K562 (cell line): Measurements from ENCODE around the gene PPM1M. TPM values are rescaled to one million over a fixed set of nuclear protein-coding genes. Genes with fewer than 3 reads are reported as not detected.
A peak's percentile ranks its signal among the peaks of the same experiment; 100 is the strongest.

Experiments
- BCOR ChIP-seq: fragments of 450-650 bp; IDR thresholded peaks from 2 replicates; pipeline ENCODE4 v1.6.1; 2016
- BDP1 ChIP-seq: IDR thresholded peaks from 3 replicates; pipeline ENCODE4 v1.6.1; 2011; ENCODE audit not compliant: insufficient read length, insufficient read depth
- CC2D1A ChIP-seq: fragments of 450-650 bp; IDR thresholded peaks from 2 replicates; pipeline ENCODE4 v1.6.1; 2017; ENCODE audit warnings: mild to moderate bottlenecking
- JUND ChIP-seq, 2 experiments: IDR thresholded peaks; 2 replicates in 1 of 2; 3 replicates in 1 of 2; pipeline ENCODE4 v1.6.1; 2011; ENCODE audit warnings: borderline replicate concordance in 2 of 2, low read depth in 2 of 2, low read length in 2 of 2, improper control_type of control experiment in 1 of 2, missing biosample characterization in 1 of 2, missing genetic modification characterization in 1 of 2, missing genetic modification reagents in 1 of 2
- PTTG1 ChIP-seq: fragments of 450-650 bp; IDR thresholded peaks from 2 replicates; pipeline ENCODE4 v1.6.1; 2016; ENCODE audit warnings: low read depth, mild to moderate bottlenecking, missing genetic modification characterization, missing compliant biosample characterization
- RB1 ChIP-seq: fragments of 450-650 bp; IDR thresholded peaks from 2 replicates; pipeline ENCODE4 v1.6.1; 2017; ENCODE audit warnings: low read depth, mild to moderate bottlenecking
- SMC3 ChIP-seq: conservative IDR thresholded peaks from 2 replicates; pipeline ENCODE4 v1.6.1; 2011; ENCODE audit warnings: low read depth, low read length, improper control_type of control experiment; ENCODE audit not compliant: insufficient read depth
- TRIM24 ChIP-seq, 2 experiments: fragments of 450-650 bp; IDR thresholded peaks; 2 replicates each; pipeline ENCODE4 v1.6.1; 2016
- ZNF263 ChIP-seq: sonication (generic); formaldehyde crosslinking; IDR thresholded peaks from 2 replicates; pipeline ENCODE4 v1.8.0; 2022; ENCODE audit warnings: mild to moderate bottlenecking, missing genetic modification reagents, borderline replicate concordance
- ZNF41 ChIP-seq: fragments of 250-450 bp; sonication (Bioruptor Pico); conservative IDR thresholded peaks from 2 replicates; pipeline ENCODE4 v1.4.0; 2020; ENCODE audit warnings: mild to moderate bottlenecking
- polyA plus RNA-seq, 8 experiments: library from polyadenylated mRNA; depleted of rRNA in 4 of 8; stranded (reverse) in 5 of 8; unstranded in 3 of 8; fragments of >200 nt; fragmentation: Nextera tagmentation in 2 of 8; fragmentation: Illumina TruSeq in 1 of 8; extraction: Ambion mirVana in 2 of 8; extraction: Trizol in 1 of 8; gene quantifications; 2 replicates each; pipeline versions ENCODE4 v1.2.1 to v1.2.3, GENCODE V29; 2011 to 2014; ENCODE audit warnings: inconsistent platforms in 1 of 8, missing spikeins in 1 of 8
- total RNA-seq, 7 experiments: library from RNA; depleted of rRNA in 6 of 7; stranded (reverse); fragments of >200 nt in 6 of 7; fragmentation: Illumina TruSeq in 2 of 7; extraction: Trizol in 2 of 7; gene quantifications; 2 replicates each; pipeline versions ENCODE4 v1.2.1 to v1.2.3, GENCODE V29; 2011 to 2021; ENCODE audit warnings: low replicate concordance in 1 of 7
- TF ChIP-seq, protein P1 (sequence below): fragments of 450-650 bp; formaldehyde crosslinking; IDR thresholded peaks from 2 replicates; pipeline ENCODE4 v1.4.0; 2020; ENCODE audit warnings: mild to moderate bottlenecking, mixed read lengths
- TF ChIP-seq, protein P2 (sequence below): fragments of 450-650 bp; formaldehyde crosslinking; IDR thresholded peaks from 2 replicates; pipeline ENCODE4 v1.4.0; 2020; ENCODE audit warnings: mild to moderate bottlenecking, moderate library complexity
- TF ChIP-seq, protein P3 (sequence below), 2 experiments: fragments of 450-650 bp; IDR thresholded peaks; 2 replicates each; pipeline ENCODE4 v1.6.1; 2016; ENCODE audit warnings: mild to moderate bottlenecking in 2 of 2, borderline replicate concordance in 1 of 2, low read depth in 1 of 2, moderate library complexity in 1 of 2
- TF ChIP-seq, protein P4 (sequence below): fragments of 450-650 bp; formaldehyde crosslinking; IDR thresholded peaks from 2 replicates; pipeline ENCODE4 v1.4.0; 2020; ENCODE audit warnings: mild to moderate bottlenecking, moderate library complexity

PPM1M gene
- total and polyA plus RNA-seq, 9 of the 15 experiments (the other 6 are each of a cell fraction or from before 2014, with no cell fraction given): 1.4 to 9.2 (median 4.4) TPM

DNA sequence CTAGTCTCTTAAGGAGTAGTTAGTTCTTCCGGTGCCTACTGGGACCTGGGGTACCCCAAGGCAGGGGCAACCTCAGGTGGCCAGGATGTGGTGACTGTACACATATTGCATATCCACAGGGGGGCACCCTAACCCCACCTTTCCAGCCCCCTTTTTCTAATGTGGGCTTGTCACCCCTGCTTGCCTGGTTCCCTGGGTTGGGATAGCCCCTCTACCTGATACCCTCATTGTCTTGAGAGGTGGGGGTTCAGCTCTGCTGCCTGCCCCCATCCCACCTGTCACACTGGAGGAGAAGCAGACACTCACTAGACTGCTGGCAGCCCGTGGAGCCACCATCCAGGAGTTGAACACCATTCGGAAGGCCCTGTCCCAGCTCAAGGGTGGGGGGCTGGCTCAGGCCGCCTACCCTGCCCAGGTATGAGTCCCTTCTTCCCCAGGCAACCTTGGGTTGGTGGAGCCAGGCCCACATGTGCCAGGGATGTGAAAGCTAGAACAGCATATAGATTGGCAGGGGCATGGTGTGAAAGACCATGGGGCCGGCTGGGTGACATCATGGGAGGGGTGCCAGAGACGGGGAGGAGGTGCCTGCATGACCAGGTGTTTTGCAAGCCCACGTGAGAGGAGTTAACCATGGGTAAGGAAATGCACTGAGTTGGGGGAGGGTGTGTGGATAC, 46.1 kb downstream of the PPM1M start (continued):
- no peak for TF ChIP-seq BCOR
- TF ChIP-seq, protein P1, sequence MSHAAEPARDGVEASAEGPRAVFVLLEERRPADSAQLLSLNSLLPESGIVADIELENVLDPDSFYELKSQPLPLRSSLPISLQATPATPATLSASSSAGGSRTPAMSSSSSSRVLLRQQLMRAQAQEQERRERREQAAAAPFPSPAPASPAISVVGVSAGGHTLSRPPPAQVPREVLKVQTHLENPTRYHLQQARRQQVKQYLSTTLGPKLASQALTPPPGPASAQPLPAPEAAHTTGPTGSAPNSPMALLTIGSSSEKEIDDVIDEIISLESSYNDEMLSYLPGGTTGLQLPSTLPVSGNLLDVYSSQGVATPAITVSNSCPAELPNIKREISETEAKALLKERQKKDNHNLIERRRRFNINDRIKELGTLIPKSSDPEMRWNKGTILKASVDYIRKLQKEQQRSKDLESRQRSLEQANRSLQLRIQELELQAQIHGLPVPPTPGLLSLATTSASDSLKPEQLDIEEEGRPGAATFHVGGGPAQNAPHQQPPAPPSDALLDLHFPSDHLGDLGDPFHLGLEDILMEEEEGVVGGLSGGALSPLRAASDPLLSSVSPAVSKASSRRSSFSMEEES (CRISPR knock-in tag): no peak
- TF ChIP-seq, protein P2, sequence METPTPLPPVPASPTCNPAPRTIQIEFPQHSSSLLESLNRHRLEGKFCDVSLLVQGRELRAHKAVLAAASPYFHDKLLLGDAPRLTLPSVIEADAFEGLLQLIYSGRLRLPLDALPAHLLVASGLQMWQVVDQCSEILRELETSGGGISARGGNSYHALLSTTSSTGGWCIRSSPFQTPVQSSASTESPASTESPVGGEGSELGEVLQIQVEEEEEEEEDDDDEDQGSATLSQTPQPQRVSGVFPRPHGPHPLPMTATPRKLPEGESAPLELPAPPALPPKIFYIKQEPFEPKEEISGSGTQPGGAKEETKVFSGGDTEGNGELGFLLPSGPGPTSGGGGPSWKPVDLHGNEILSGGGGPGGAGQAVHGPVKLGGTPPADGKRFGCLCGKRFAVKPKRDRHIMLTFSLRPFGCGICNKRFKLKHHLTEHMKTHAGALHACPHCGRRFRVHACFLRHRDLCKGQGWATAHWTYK (CRISPR knock-in tag): no peak
- peak; percentile 58; the same call in 1 of the 2 replicates for TF ChIP-seq CC2D1A
- TF ChIP-seq PTTG1: no peak
- TF ChIP-seq JUND (IDR thresholded peaks at IDR 0.05; ENCODE audit: borderline replicate concordance, low read depth, low read length): no peak
- no peak for TF ChIP-seq JUND (tag; IDR thresholded peaks at IDR 0.05; ENCODE audit: borderline replicate concordance, low read depth, low read length)
- TF ChIP-seq ZNF263 (CRISPR knock-in tag): 0 out of 2 replicates have a peak, but pooled peaks have one; percentile 2
- TF ChIP-seq BDP1: no peak
- no peak for TF ChIP-seq TRIM24 (IDR thresholded peaks at IDR 0.05)
- TF ChIP-seq, protein P3, sequence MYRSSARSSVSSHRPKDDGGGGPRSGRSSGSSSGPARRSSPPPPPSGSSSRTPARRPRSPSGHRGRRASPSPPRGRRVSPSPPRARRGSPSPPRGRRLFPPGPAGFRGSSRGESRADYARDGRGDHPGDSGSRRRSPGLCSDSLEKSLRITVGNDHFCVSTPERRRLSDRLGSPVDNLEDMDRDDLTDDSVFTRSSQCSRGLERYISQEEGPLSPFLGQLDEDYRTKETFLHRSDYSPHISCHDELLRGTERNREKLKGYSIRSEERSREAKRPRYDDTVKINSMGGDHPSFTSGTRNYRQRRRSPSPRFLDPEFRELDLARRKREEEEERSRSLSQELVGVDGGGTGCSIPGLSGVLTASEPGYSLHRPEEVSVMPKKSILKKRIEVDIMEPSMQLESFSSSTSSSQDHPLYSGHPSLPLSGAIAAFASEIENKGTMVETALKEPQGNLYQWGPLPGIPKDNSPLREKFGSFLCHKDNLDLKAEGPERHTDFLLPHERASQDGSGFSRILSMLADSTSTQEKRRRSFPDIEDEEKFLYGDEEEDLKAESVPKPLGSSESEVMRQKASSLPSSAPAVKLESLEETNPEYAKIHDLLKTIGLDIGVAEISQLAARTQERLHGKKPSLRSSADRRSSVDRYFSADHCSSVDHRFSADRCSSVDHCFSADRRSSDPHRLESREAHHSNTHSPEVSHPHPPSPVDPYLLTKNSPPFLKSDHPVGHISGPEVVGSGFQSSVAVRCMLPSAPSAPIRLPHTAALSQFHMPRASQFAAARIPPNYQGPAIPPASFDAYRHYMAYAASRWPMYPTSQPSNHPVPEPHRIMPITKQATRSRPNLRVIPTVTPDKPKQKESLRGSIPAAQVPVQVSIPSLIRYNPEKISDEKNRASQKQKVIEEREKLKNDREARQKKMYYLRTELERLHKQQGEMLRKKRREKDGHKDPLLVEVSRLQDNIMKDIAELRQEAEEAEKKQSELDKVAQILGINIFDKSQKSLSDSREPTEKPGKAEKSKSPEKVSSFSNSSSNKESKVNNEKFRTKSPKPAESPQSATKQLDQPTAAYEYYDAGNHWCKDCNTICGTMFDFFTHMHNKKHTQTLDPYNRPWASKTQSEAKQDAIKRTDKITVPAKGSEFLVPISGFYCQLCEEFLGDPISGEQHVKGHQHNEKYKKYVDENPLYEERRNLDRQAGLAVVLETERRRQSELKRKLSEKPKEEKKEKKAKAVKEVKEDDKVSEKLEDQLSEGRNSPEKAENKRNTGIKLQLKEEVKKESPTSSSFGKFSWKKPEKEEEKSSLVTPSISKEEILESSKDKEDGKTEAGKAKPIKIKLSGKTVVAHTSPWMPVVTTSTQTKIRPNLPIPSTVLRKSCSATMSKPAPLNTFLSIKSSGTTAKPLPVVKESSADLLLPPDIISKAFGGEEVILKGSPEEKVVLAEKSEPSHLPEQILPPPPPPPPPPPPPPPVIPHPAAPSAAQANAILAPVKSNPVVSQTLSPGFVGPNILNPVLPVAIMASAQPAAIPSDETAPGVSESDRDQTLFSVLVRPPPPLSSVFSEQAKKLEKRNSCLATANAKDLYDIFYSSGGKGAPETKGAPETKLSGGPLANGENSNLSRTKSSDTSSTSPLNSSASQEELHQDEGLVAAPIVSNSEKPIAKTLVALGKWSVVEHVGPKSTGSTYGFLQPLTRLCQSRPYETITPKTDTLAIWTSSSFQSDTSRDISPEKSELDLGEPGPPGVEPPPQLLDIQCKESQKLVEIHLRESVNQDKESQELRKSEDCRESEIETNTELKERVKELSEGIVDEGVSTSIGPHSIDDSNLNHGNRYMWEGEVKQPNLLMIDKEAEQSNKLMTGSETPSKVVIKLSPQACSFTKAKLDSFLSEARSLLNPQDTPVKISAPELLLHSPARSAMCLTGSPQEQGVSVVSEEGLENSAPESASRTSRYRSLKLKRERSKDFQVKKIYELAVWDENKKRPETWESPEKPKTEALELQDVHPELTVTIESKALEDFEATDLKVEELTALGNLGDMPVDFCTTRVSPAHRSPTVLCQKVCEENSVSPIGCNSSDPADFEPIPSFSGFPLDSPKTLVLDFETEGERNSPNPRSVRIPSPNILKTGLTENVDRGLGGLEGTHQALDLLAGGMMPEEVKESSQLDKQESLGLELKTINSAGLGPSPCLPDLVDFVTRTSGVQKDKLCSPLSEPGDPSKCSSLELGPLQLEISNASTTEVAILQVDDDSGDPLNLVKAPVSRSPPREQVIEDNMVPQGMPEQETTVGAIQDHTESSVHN (IDR thresholded peaks at IDR 0.05; ENCODE audit: borderline replicate concordance in 1 of 2, low read depth in 1 of 2): no peak
- TF ChIP-seq, protein P4, sequence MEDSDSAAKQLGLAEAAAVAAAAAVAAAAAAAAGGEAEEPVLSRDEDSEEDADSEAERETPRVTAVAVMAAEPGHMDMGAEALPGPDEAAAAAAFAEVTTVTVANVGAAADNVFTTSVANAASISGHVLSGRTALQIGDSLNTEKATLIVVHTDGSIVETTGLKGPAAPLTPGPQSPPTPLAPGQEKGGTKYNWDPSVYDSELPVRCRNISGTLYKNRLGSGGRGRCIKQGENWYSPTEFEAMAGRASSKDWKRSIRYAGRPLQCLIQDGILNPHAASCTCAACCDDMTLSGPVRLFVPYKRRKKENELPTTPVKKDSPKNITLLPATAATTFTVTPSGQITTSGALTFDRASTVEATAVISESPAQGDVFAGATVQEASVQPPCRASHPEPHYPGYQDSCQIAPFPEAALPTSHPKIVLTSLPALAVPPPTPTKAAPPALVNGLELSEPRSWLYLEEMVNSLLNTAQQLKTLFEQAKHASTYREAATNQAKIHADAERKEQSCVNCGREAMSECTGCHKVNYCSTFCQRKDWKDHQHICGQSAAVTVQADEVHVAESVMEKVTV (CRISPR knock-in tag): peak; percentile 45; the same call in 1 of the 2 replicates
- no peak for TF ChIP-seq ZNF41
- peak; percentile 56; the same call in 1 of the 2 replicates for TF ChIP-seq RB1
- peak; percentile 86 for TF ChIP-seq SMC3
